Smooth muscle cell (in vitro differentiated cells): Measurements from ENCODE around the gene TMEM184C. TPM values are rescaled to one million over a fixed set of nuclear protein-coding genes. Genes with fewer than 3 reads are reported as not detected.

Source experiments
- DNase-seq: peaks from one replicate; lab custom pipeline; 2025; ENCODE audit not compliant: unreplicated experiment; lab: John Stamatoyannopoulos, UW
- H2AFZ ChIP-seq: fragments of 200-600 bp; sonication (generic); 2 replicates; pipeline ENCODE4 v1.6.0; 2016; ENCODE audit warnings: antibody characterized with exemption, low read depth, mild to moderate bottlenecking
- H3F3A ChIP-seq: fragments of 200-600 bp; sonication (generic); 2 replicates; pipeline ENCODE4 v1.6.0; 2017; ENCODE audit warnings: antibody characterized with exemption, low read depth
- H3K27ac ChIP-seq: fragments of 200-600 bp; sonication (generic); 2 replicates; pipeline ENCODE4 v1.5.1; 2016; ENCODE audit warnings: low read depth, mild to moderate bottlenecking
- H3K27me3 ChIP-seq: fragments of 200-600 bp; sonication (generic); 2 replicates; pipeline ENCODE4 v1.6.1; 2016; ENCODE audit warnings: low read depth, mild to moderate bottlenecking
- H3K36me3 ChIP-seq: fragments of 200-600 bp; sonication (generic); 2 replicates; pipeline ENCODE4 v1.5.1; 2016; ENCODE audit warnings: low read depth
- H3K4me1 ChIP-seq: fragments of 200-600 bp; sonication (generic); 2 replicates; pipeline ENCODE4 v1.5.1; 2016; ENCODE audit warnings: low read depth
- H3K4me2 ChIP-seq: fragments of 200-600 bp; sonication (generic); 2 replicates; pipeline ENCODE4 v1.6.0; 2016; ENCODE audit warnings: mild to moderate bottlenecking
- H3K4me3 ChIP-seq: fragments of 200-600 bp; sonication (generic); 2 replicates; pipeline ENCODE4 v1.5.1; 2016; ENCODE audit warnings: mild to moderate bottlenecking
- H3K79me2 ChIP-seq: fragments of 200-600 bp; sonication (generic); 2 replicates; pipeline ENCODE4 v1.6.0; 2016; ENCODE audit warnings: low read depth, mild to moderate bottlenecking
- H3K9ac ChIP-seq: fragments of 200-600 bp; sonication (generic); 2 replicates; pipeline ENCODE4 v1.6.0; 2016; ENCODE audit warnings: low read depth
- H3K9me3 ChIP-seq: fragments of 200-600 bp; sonication (generic); replicated peaks from 2 replicates; pipeline ENCODE4 v1.5.1; 2016; ENCODE audit warnings: low read depth
- H4K20me1 ChIP-seq: fragments of 200-600 bp; sonication (generic); 2 replicates; pipeline ENCODE4 v1.6.0; 2016; ENCODE audit warnings: low read depth
- CTCF ChIP-seq: fragments of 200-600 bp; sonication (generic); IDR thresholded peaks from 2 replicates; pipeline ENCODE4 v1.5.1; 2017; ENCODE audit warnings: borderline replicate concordance, mild to moderate bottlenecking, antibody characterized with exemption; ENCODE audit not compliant: insufficient read depth, poor library complexity, severe bottlenecking
- WGBS: methylation state at CpG from one replicate; pipeline ENCODE4 v1.1.7; 2016; ENCODE audit warnings: low lambda C conversion rate; 5-methylcytosine and 5-hydroxymethylcytosine counted together
- polyA plus RNA-seq: library from polyadenylated mRNA; unstranded; fragments of >200 nt; fragmentation: Nextera tagmentation; extraction: Ambion mirVana; gene quantifications from 2 replicates; pipeline ENCODE4 v1.2.1, GENCODE V29; 2016
- total RNA-seq: library from RNA; depleted of rRNA; stranded (reverse); fragments of >200 nt; gene quantifications from 2 replicates; pipeline ENCODE4 v1.2.3, GENCODE V29; 2014

The TMEM184C gene
- total and polyA plus RNA-seq, 2 experiments from 2014 or later, result 21.6 to 33.2 TPM

- no peak overlapping the region for H3K9ac ChIP-seq
- no peaks in the 10 kb centered on the region for H3K36me3 ChIP-seq
- no peak for DNase-seq
- H3K79me2 ChIP-seq, result no peaks in the 10 kb centered on the region
- H3K27me3 ChIP-seq, result no peaks in the 10 kb centered on the region
- peaks cover 22% of the 10 kb centered on the region for H3K4me1 ChIP-seq
- no peak overlapping the region for H3K4me3 ChIP-seq
- H3K4me2 ChIP-seq, result no peak overlapping the region
- no peak for TF ChIP-seq CTCF
- H2AFZ ChIP-seq, result no peak overlapping the region
- WGBS, result 63% methylated on average over 3 of the region's 3 CpGs
- H3F3A ChIP-seq, result no peaks in the 10 kb centered on the region
- no peak overlapping the region for H3K27ac ChIP-seq
- no peaks in the 10 kb centered on the region for H4K20me1 ChIP-seq
- H3K9me3 ChIP-seq, result no peaks in the 10 kb centered on the region
Measured at GRCh38 chr4:147586032-147586431, 31.2 kb upstream of the TMEM184C start.

DNA sequence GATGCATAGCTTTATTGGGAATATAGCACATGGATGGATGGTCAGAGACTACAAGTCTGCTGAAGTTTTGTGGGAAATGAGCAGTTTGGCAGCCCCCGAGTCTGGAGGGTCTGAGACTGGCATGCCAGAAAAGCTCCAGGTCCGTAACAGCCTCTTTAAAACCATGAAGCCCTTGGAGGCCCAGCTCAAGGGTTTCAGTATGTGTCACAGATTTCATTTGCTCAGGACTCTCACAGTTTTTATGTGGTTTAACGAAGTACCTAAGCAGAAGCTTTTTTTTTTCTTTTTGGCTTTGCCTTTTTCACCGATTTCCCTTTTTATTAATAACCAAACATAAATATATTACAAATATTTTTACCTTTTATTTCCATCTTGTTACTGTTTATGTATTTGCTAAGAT is 30.6 kb upstream of the TMEM184C start:
- H3K4me2 ChIP-seq, result no peak overlapping the region
- no peaks in the 10 kb centered on the region for H3K27me3 ChIP-seq
- no peak overlapping the region for H3K9ac ChIP-seq
- H3K36me3 ChIP-seq, result no peaks in the 10 kb centered on the region
- H3K4me3 ChIP-seq, result no peak overlapping the region
- no peaks in the 10 kb centered on the region for H4K20me1 ChIP-seq
- H3K9me3 ChIP-seq, result no peaks in the 10 kb centered on the region
- peak overlapping the region; percentile 21 for H2AFZ ChIP-seq
- no peaks in the 10 kb centered on the region for H3F3A ChIP-seq
- no peak for TF ChIP-seq CTCF
- no peak for DNase-seq
- no peak overlapping the region for H3K27ac ChIP-seq
- 67% methylated on average over 4 of the region's 4 CpGs for WGBS
- no peaks in the 10 kb centered on the region for H3K79me2 ChIP-seq
- H3K4me1 ChIP-seq, result peaks cover 22% of the 10 kb centered on the region

GRCh38 chr4:147587041-147587440 is 30.2 kb upstream of the TMEM184C start:
- Histone ChIP-seq H4K20me1 (no peaks in the 10 kb centered on the region), H2AFZ (no peak overlapping the region), H3K27me3 (no peaks in the 10 kb centered on the region), H3K4me3 (no peak overlapping the region), H3K79me2 (no peaks in the 10 kb centered on the region), H3K4me1 (peaks cover 22% of the 10 kb centered on the region), H3F3A (no peaks in the 10 kb centered on the region), H3K27ac (no peak overlapping the region), H3K36me3 (no peaks in the 10 kb centered on the region), H3K4me2 (no peak overlapping the region), H3K9me3 (no peaks in the 10 kb centered on the region), H3K9ac (no peak overlapping the region)
- WGBS, result 92% methylated on average over 3 of the region's 3 CpGs
- no peak for TF ChIP-seq CTCF
- no peak for DNase-seq

DNA sequence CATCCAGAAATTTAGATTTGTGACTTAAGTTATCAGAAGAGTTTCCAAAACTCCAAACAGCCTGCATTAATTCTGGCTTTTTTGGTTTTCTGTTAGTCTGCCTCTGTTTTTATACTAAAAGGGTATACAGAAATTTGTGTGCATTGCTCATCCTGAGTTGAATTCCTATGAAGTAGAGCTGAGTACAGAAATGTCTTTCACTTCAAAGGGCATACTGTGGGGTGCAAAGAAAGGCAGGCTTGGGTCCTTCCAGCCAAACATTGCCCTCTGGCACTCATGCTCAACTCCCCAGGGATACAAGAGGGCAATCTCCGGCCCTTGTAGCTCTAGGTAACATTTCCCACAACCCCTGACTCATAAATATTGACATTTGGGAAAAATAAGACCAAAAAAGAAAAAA is 27.6 kb upstream of the TMEM184C start:
- Histone ChIP-seq H3K4me2 (no peak overlapping the region), H4K20me1 (no peaks in the 10 kb centered on the region), H2AFZ (no peak overlapping the region)

More for the DNA sequence above, 27.6 kb upstream of the TMEM184C start:
- DNase-seq, result no peak
- Histone ChIP-seq H3K79me2 (no peaks in the 10 kb centered on the region), H3K9me3 (no peaks in the 10 kb centered on the region), H3K27me3 (no peaks in the 10 kb centered on the region), H3K27ac (no peak overlapping the region), H3K36me3 (no peaks in the 10 kb centered on the region), H3K9ac (no peak overlapping the region), H3K4me3 (no peak overlapping the region), H3K4me1 (peaks cover 22% of the 10 kb centered on the region), H3F3A (no peaks in the 10 kb centered on the region)
- WGBS, result 92% methylated on average over 1 of the region's 1 CpG
- TF ChIP-seq CTCF, result no peak
